ENCODE results near the gene A4GALT. TPM values are rescaled to one million over a fixed set of nuclear protein-coding genes. Genes with fewer than 3 reads are reported as not detected.

A4GALT gene
- total RNA-seq, 1 experiment from 2014 or later: 6.9 TPM

DNA sequence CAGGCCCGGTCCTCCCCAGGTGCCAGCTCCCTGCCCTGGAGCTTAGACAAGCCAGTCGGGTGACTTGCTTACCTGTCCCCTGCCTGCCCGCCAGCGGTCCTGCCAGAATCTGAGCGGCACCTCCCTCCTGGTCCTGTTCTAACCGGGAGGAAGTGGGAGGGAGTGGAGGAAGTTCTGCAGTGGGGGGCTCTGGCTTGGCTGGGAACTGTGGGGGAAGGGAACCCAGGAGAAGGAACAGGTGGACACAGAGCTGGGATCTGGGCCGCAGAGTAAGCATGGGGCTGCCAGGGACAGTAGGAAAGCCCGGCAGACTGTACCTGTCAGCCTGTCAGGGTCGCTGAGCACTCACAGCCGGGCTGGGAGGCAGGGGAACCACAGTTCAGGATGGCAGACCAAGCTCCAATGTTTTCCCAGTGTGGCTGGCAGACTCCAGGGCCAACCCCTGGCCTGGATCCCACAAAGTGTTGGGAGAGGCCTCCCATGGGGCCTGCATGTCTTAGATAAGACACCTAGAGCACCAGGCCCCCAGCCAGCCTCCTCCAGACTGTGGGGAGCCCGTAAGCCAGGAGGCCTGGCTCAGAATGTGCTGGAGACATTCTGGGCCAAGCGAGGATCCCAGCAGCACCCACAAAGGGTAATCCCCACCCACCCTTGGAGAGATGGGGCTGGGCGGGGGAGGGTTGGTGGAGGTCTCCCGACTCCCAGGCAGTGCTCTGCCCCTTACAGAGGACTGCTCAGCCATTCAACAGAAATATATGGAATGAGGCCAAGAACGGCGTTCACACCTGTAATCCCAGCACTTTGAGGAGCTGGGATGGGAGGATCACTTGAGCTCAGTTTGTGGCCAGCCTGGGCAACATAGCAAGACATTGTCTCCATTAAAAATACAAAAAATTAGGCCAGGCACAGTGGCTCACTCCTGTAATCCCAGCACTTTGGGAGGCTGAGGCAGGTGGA lies 73.8 kb downstream of the A4GALT start:
- no peaks in the 10 kb centered on the region; the same call in none of the 2 replicates for H3K4me1 ChIP-seq (ENCODE audit: control insufficient read depth, insufficient read depth, low read length)
- BruUV-seq (replicated peaks): no TSS peak
- ATAC-seq: no peak
- POLR2A ChIA-PET: no interaction called here
- no peak overlapping the region for H3K4me3 ChIP-seq (ENCODE audit: low read depth in 2 of 2, low read length in 2 of 2)
- intact Hi-C loops (cut with micrococcal nuclease; ENCODE audit: unreplicated experiment): no loop called here
- H3K27me3 ChIP-seq (ENCODE audit: control insufficient read depth, insufficient read depth, low read length): no peaks in the 10 kb centered on the region
- no peaks in the 10 kb centered on the region; the same call in 1 of the 2 replicates for H3K36me3 ChIP-seq (ENCODE audit: control insufficient read depth, insufficient read depth, low read length)
- CTCF ChIA-PET: no interaction called here
- in situ Hi-C loops (cut with HindIII; ENCODE audit: low pct_unique_long_range_greater_than_20kb, low sequenced_read_pairs): no loop called here
- no peak for DNase-seq (ENCODE audit: low read depth, low spot score)
- no peaks in the 10 kb centered on the region for H3K9me3 ChIP-seq (ENCODE audit: control insufficient read depth, insufficient read depth, low read depth, low read length)
- TF ChIP-seq, protein P1, sequence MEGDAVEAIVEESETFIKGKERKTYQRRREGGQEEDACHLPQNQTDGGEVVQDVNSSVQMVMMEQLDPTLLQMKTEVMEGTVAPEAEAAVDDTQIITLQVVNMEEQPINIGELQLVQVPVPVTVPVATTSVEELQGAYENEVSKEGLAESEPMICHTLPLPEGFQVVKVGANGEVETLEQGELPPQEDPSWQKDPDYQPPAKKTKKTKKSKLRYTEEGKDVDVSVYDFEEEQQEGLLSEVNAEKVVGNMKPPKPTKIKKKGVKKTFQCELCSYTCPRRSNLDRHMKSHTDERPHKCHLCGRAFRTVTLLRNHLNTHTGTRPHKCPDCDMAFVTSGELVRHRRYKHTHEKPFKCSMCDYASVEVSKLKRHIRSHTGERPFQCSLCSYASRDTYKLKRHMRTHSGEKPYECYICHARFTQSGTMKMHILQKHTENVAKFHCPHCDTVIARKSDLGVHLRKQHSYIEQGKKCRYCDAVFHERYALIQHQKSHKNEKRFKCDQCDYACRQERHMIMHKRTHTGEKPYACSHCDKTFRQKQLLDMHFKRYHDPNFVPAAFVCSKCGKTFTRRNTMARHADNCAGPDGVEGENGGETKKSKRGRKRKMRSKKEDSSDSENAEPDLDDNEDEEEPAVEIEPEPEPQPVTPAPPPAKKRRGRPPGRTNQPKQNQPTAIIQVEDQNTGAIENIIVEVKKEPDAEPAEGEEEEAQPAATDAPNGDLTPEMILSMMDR (IDR thresholded peaks at IDR 0.05): no peak
- TF ChIP-seq TCF7L2 (IDR thresholded peaks at IDR 0.05; ENCODE audit: low read depth, low read length): no peak
- TF ChIP-seq REST (IDR thresholded peaks at IDR 0.05; ENCODE audit: insufficient read depth in 1 of 2, low read depth in 2 of 2, low read length in 1 of 2): no peak
- no peak for TF ChIP-seq SIN3A (IDR thresholded peaks at IDR 0.05; ENCODE audit: borderline replicate concordance, insufficient read depth, low read depth, low read length)
- no peak for TF ChIP-seq POLR2AphosphoS5 (IDR thresholded peaks at IDR 0.05; ENCODE audit: low read depth, low read length)
- no peak overlapping the region for H3K27ac ChIP-seq (ENCODE audit: low read length)

DNA sequence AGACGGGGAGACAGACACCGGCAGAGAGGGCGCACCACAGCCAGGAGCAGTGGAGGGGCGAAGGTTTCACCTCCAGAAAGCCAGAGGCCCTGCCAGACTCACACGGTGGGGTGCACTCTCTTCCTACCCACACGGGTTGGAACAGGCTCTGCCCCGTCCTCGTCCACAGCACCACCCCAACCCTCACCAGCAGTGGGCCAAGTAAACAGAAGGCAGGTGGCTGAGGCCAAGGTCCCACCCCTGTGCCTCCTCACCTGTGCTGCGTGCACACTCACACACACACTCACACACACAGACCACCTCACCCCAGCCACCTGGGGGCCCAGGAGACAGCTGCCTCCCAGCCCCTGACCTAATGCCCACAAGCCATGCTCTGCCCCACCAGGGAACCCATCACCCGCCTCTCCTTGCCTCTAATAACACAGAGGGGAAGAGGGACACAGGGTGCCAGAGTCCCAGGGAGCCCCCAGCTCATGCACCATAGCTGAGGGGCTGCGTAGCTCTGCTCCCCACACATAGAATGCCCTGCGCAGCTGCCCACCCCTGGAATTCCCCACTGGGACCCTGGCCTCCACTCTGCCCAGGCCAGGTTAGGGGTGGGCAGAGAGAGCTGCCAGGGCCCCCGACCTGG lies 74.6 kb downstream of the A4GALT start:
- ChIA-PET CTCF (no interaction called here), POLR2A (no interaction called here)
- H3K27me3 ChIP-seq (ENCODE audit: control insufficient read depth, insufficient read depth, low read length): no peaks in the 10 kb centered on the region
- ATAC-seq: no peak
- intact Hi-C loops (cut with micrococcal nuclease; ENCODE audit: unreplicated experiment) (no loop called here), in situ Hi-C loops (cut with HindIII; ENCODE audit: low pct_unique_long_range_greater_than_20kb, low sequenced_read_pairs) (no loop called here)
- no peak overlapping the region for H3K27ac ChIP-seq (ENCODE audit: low read length)
- H3K36me3 ChIP-seq (ENCODE audit: control insufficient read depth, insufficient read depth, low read length): no peaks in the 10 kb centered on the region; the same call in 1 of the 2 replicates
- BruUV-seq (replicated peaks): no TSS peak
- TF ChIP-seq REST (IDR thresholded peaks at IDR 0.05; ENCODE audit: insufficient read depth in 1 of 2, low read depth in 2 of 2, low read length in 1 of 2): no peak
- no peak for TF ChIP-seq SIN3A (IDR thresholded peaks at IDR 0.05; ENCODE audit: borderline replicate concordance, insufficient read depth, low read depth, low read length)
- TF ChIP-seq, protein P1 (IDR thresholded peaks at IDR 0.05): no peak
- TF ChIP-seq POLR2AphosphoS5 (IDR thresholded peaks at IDR 0.05; ENCODE audit: low read depth, low read length): no peak
- TF ChIP-seq TCF7L2 (IDR thresholded peaks at IDR 0.05; ENCODE audit: low read depth, low read length): no peak
- no peak for DNase-seq (ENCODE audit: low read depth, low spot score)
- H3K4me3 ChIP-seq (ENCODE audit: low read depth in 2 of 2, low read length in 2 of 2): no peak overlapping the region
- no peaks in the 10 kb centered on the region; the same call in none of the 2 replicates for H3K4me1 ChIP-seq (ENCODE audit: control insufficient read depth, insufficient read depth, low read length)
- H3K9me3 ChIP-seq (ENCODE audit: control insufficient read depth, insufficient read depth, low read depth, low read length): no peaks in the 10 kb centered on the region
